GM12891 (cell line): ENCODE measurements around the gene HNRNPA3.

Experiments used
- DNase-seq: peaks from one replicate; pipeline ENCODE4 v3.0.0; 2011; ENCODE audit warnings: low spot score; ENCODE audit not compliant: insufficient read length
- FAIRE-seq: peaks from 2 replicates; lab custom pipeline; 2011; peaks lifted over from hg19 to GRCh38; lab: Jason Lieb, UNC
- PAX5 ChIP-seq: IDR thresholded peaks from 2 replicates; pipeline ENCODE4 v1.6.1; 2011; ENCODE audit warnings: low read length, moderate library complexity, mild to moderate bottlenecking; ENCODE audit not compliant: insufficient read depth, severe bottlenecking
- POLR2A ChIP-seq: IDR thresholded peaks from 2 replicates; pipeline ENCODE4 v1.6.1; 2011; ENCODE audit warnings: low read depth, low read length, control low read depth
- POLR2AphosphoS5 ChIP-seq: IDR thresholded peaks from 2 replicates; pipeline ENCODE4 v1.6.1; 2011; ENCODE audit warnings: low read depth, low read length, control low read depth
- POU2F2 ChIP-seq: IDR thresholded peaks from 2 replicates; pipeline ENCODE4 v1.6.1; 2011; ENCODE audit warnings: low read depth, mild to moderate bottlenecking, control low read depth, low read length, moderate library complexity
- SPI1 ChIP-seq: IDR thresholded peaks from 2 replicates; pipeline ENCODE4 v1.6.1; 2011; ENCODE audit warnings: low read depth, low read length, control low read depth
- TAF1 ChIP-seq: IDR thresholded peaks from 2 replicates; pipeline ENCODE4 v1.6.1; 2011; ENCODE audit warnings: low read depth, low read length, control low read depth

Gene HNRNPA3

DNA sequence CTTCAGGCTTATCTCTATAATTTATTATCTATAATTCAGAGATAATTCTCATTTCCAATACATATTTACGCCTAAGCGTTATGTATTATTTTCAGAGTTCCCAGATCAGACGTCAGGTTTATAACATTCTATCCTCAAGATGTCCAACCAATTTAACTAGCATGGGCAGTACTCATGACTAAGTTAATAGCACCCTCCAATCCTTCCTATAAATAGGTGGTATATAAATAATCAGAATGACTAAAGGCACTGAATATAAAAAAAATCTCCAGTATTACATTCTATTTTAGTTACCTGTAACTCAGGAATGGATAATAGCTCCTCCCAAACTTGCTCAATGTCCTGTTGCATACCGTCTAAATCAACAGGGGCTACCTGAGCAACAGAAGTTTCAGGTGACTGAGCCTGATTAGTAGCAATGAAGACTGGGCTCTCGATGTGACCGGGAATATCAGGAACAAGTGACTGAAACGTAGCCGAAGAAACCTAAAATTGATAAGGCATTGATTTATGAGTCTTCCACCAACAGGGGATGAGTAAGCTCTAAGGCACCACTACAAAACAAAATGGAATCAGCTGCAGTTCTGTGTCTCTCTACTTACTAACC, 19.6 kb downstream of the HNRNPA3 start:
- DNase-seq = no peak
- TF ChIP-seq SPI1 = no peak
- no peak for TF ChIP-seq POLR2A
- no peak for TF ChIP-seq PAX5
- TF ChIP-seq TAF1 = no peak
- no peak for TF ChIP-seq POU2F2
- TF ChIP-seq POLR2AphosphoS5 = no peak; the same call in 1 of the 2 replicates
- FAIRE-seq = no peak

DNA sequence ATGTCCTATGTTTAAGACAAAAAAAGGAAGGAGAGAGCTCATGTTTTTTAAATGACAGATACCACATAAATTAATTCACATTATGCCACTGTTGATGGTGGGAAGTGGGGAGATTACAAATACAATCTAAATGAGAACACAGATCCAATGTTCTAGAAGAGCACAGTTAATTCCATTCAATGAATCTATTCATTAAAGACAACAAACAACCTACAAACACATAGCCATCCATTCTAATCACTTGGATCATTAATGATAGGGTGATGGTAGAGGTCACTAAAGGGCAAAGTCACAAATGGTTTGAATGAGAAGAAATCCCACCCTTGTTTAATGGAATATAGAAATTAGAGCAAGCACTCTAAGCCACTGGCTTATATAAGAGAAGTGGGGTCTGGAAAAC, 21.7 kb downstream of the HNRNPA3 start:
- FAIRE-seq = no peak
- no peak for DNase-seq
- no peak for TF ChIP-seq POLR2A

DNA sequence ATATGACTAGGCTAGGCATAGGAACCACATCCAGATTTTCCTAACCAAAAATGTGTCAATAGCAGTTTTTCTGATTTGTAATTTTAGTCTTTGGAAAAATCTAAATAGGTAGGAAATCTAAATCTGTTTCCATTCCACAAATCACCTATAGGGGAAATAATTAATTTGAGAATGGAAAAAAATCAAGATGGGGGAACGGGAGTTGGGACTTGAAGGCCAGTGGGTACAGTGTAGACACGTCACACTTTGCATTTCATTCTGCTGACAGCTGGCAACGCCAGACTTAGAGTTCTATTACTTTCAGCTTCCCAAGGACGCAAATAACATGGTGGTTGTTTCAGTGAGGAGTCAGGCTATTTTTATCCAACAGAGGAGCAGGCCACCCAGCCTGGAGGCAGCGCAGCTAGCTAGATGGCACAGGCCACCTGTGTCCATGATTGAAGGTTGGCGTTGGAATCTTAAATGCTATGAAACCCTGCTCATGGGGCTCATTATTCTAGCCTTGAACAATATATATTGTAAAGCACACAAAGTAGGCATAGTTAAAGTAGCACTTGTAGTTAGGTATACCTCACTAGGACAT, 23.4 kb downstream of the HNRNPA3 start:
- no peak for TF ChIP-seq POU2F2
- TF ChIP-seq POLR2A = peak; percentile 27; the same call in 1 of the 2 replicates
- DNase-seq (no peak), FAIRE-seq (no peak)

DNA sequence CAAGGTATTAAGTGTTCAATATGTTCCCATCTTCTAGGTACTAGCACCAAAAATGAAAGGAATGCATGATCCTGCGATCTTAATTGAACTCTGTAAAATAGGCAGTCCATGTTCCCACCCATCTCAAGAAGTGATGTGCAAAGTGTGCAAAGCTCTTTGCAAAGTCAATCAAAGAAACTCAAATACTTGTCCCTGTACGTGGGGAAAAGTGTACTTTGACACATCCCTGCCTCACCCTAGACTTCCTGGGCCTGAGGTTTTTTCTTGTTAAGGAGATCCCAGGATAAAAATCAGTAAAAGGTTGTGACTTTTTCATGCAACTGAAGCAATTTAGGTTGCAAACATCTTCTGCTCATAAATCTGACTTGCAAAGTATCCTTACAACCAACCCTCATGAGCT, 25.3 kb downstream of the HNRNPA3 start:
- FAIRE-seq (no peak), DNase-seq (no peak)
- TF ChIP-seq SPI1 (no peak), PAX5 (no peak), POLR2A (no peak), POU2F2 (no peak), TAF1 (no peak), POLR2AphosphoS5 (no peak)

DNA sequence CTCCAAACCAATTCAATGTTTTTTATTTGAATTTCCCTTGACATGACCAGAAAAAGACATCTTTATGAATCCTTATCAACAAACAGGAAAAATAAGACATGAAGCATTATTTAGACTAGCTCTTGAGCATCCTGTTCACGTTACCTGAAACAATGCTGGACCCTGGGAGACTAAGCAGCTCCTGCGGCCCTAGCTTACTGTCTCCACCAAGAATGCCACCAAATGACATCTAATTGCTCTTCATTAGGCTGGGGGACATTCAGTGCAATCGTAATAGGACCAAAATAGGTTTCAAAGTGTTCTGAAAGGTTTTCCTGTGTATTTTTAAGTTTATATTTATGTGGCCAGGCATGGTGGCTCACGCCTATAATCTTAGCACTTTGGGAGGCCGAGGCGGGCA, 26.5 kb downstream of the HNRNPA3 start:
- DNase-seq (no peak), FAIRE-seq (no peak)
- TF ChIP-seq PAX5 (no peak), POLR2AphosphoS5 (no peak), POU2F2 (no peak), POLR2A (no peak), TAF1 (no peak), SPI1 (no peak)

DNA sequence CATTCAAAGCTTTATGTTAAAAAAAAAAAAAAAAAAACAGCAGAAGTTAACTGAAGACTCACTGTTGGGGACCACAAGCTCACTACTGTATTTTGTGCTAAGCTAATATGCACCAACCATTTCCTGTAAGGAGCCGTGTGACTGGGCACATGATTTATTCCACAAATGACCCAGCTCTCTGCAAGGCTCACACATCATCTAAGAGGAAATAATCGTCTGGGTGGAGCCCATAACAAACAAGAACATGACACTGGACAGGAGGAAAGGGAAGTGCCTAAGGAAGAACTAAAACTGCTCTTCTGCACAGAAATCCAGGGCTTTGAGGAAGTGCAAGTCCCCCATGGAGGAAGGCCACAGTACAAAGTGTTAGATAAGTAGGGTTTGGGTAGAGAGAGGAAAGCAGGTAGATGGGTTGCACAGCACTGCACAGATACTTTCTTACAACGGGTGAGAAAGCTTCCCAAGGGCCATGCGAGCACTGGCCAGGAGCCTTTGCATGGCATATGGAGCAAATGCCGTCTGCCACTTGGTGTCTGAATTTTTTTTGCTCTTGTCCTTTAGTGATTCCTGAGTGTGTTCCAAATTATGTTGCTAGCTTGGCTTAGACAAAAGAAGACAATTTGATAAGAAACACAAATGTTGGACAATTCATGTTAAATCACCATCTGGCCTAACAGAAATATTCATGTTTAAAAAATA, 27.5 kb downstream of the HNRNPA3 start:
- TF ChIP-seq TAF1 = no peak
- peak; percentile 78 for TF ChIP-seq SPI1
- TF ChIP-seq POU2F2 = no peak
- FAIRE-seq (peak; percentile 41), DNase-seq (no peak)

DNA sequence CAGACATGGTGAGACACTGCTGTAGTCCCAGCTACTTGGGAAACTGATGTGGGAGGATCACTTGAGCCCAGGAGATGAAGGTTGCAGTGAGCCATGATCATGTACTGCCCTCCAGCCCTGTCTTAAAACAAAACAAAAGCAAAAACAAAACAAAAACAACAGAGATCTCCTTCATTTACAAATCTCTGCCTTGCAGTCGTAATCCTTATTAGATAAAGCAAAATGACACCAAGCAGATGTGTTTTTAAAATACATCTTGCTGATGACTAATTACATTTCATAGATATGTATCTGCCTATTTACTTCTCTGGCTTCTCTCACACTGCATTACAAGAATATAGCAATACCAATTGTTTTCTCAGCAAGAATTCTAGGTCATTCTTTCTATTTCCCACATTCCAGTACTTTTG, 29.1 kb downstream of the HNRNPA3 start:
- FAIRE-seq = no peak
- no peak for DNase-seq
- TF ChIP-seq POLR2A (no peak), SPI1 (no peak)

DNA sequence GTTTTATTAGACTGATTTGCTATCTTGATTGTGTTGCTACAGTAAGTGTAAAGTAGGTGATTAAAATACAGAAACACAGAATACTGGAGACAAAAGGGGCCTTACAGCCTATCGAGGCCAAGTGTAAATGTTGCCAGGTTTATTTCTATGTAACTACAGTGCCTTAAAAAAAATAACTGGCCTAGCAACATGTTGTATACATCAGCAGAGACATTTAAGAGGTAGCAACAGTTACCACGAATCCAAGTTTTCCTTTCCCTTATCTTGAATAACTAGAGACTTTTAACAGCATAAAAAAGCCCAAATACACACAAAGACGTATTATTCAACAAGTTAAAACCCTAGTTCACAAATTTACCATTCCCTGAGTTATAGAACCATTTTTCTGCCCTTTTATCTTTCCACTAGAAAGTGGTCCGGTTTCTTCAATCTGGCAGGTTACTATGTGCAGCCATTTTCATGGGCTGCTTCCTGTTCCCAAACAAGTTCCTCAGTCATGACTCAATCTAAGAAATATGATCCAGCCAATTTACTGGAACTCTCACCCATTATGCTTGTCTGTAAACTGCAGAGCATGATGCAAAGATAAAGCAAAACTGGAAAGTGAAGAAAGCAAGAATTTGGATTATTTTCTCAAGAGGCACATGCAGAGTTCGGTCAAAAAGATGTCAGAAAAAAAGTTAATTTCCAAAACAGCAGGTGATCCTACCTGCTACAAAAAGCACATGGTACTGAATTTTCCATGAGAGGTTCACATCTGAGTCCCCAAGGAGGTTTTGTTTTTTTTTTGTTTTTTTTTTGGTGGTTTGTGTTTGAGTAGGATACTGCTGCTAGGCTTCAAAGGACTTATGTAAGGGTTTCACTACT, 29.8 kb downstream of the HNRNPA3 start:
- TF ChIP-seq PAX5 (no peak), POLR2AphosphoS5 (no peak)
- FAIRE-seq (no peak), DNase-seq (no peak)

DNA sequence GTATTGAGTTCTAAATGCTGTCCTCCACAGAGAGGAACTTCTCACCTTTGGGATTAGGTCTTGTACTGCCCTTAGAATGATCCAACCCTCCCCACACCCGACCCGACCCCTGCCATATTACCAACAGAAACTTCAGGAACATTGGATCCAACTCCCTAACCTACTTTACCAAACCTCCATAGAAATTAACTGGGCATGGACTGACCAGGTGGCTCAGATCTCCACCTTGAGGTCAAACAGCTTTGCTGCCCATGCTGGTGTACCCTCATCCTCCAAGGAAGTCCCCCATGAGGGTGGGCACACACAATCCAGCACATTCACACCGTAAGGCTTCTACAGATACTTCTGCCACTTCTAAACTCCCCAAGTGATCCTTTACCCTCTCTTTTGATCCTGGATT, 30.5 kb downstream of the HNRNPA3 start:
- DNase-seq (no peak), FAIRE-seq (no peak)
- TF ChIP-seq SPI1 = no peak
- TF ChIP-seq POLR2A = no peak
- no peak for TF ChIP-seq PAX5
- TF ChIP-seq POU2F2 = no peak
- no peak for TF ChIP-seq POLR2AphosphoS5
- no peak for TF ChIP-seq TAF1

DNA sequence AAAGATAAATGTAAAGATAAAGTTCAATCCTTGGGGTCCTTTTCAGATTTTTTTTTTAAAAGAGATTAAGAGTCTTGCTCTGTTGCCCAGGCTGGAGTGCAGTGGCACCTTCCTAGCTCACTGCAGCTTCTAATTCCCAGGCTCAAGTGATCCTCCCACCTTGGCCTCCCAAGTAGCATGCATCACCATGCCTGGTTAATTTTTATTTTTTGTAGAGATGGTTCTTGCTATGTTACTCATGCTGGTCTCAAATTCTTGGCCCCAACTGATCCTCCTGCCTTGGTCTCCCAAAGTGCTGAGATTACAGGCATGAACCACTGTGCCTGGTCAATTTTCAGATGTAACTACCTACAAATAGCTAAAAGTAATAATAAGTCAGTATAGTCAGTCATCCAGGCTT, 30.9 kb downstream of the HNRNPA3 start:
- FAIRE-seq (no peak), DNase-seq (no peak)
- TF ChIP-seq PAX5 = no peak
- no peak for TF ChIP-seq SPI1
- TF ChIP-seq POLR2AphosphoS5 = no peak
- TF ChIP-seq POLR2A = no peak
- no peak for TF ChIP-seq TAF1
- TF ChIP-seq POU2F2 = no peak

DNA sequence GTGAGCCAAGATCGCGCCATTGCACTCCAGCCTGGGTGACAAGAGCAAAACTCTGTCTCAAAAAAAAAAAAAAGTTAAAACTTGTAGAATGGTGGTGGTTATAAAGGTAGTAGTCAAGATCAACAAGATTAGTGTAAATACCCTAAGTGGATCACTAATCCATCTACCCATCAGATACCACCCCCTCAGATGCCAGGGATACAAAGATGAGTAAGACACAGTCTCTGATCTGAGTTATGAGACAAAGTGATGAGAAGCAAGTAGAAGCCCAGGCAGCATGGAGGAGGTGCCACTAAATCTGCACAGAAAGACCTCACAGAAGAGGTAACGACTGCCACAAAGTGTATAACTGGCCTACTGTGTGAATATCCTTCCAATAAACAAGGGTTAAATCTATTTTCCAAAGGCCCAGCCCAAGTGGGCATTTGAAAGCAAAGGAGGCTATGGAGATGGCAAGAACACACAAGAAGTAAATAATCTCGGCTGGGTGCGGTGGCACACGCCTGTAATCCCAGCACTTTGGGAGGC, 31.7 kb downstream of the HNRNPA3 start:
- DNase-seq (no peak), FAIRE-seq (no peak)
- TF ChIP-seq TAF1 = no peak
- TF ChIP-seq SPI1 = no peak
- TF ChIP-seq POLR2A = no peak
- TF ChIP-seq POLR2AphosphoS5 = no peak
- no peak for TF ChIP-seq POU2F2
- TF ChIP-seq PAX5 = no peak
